Suprapubic skin (tissue), 4 donors: Measurements from ENCODE around the gene FAM219A. TPM values are rescaled to one million over a fixed set of nuclear protein-coding genes. Genes with fewer than 3 reads are reported as not detected.

Experiments
- DNase-seq, 2 donors: peaks; one replicate each; pipeline ENCODE4 v3.0.0-alpha.2; 2019; ENCODE audit warnings: low spot score in 2 of 2
- H3K27ac ChIP-seq: fragments of 200-600 bp; sonication (generic); one replicate; pipeline ENCODE4 v1.5.1; 2019
- H3K27me3 ChIP-seq: fragments of 200-600 bp; sonication (generic); one replicate; pipeline ENCODE4 v1.5.1; 2019
- H3K36me3 ChIP-seq: fragments of 200-600 bp; sonication (generic); one replicate; pipeline ENCODE4 v1.5.1; 2019
- H3K4me1 ChIP-seq: fragments of 200-600 bp; sonication (generic); one replicate; pipeline ENCODE4 v1.5.1; 2019
- H3K4me3 ChIP-seq: fragments of 200-600 bp; sonication (generic); one replicate; pipeline ENCODE4 v1.5.1; 2019; ENCODE audit warnings: mild to moderate bottlenecking
- H3K9me3 ChIP-seq: fragments of 200-600 bp; sonication (generic); one replicate; pipeline ENCODE4 v1.5.1; 2019
- EP300 ChIP-seq: sonication (generic); formaldehyde crosslinking; IDR thresholded peaks from one replicate; pipeline ENCODE4 v1.6.1; 2017; ENCODE audit warnings: antibody characterized with exemption
- POLR2A ChIP-seq, 2 donors: fragments of 450-650 bp; IDR thresholded peaks; one replicate each; pipeline ENCODE4 v1.6.1; 2017; ENCODE audit warnings: antibody characterized with exemption in 2 of 2, mild to moderate bottlenecking in 2 of 2, moderate library complexity in 2 of 2
- POLR2AphosphoS5 ChIP-seq, 3 donors: sonication (generic); formaldehyde crosslinking; IDR thresholded peaks; one replicate each; pipeline ENCODE4 v1.6.1; 2017; ENCODE audit warnings: antibody characterized with exemption in 3 of 3
- WGBS: methylation state at CpG from one replicate; pipeline ENCODE4 v1.1.5; 2018; 5-methylcytosine and 5-hydroxymethylcytosine counted together
- total RNA-seq, 4 donors: library from RNA; depleted of rRNA; stranded (reverse); fragments of >200 nt; gene quantifications; one replicate each; pipeline ENCODE4 v1.1.0, GENCODE V29; 2016
- TF ChIP-seq, protein P1 (sequence below), 2 donors: fragments of 200-600 bp in 1 of 2; fragments of 450-650 bp in 1 of 2; sonication (generic) in 1 of 2; IDR thresholded peaks; one replicate each; pipeline ENCODE4 v1.5.1; 2016 to 2019; ENCODE audit warnings: antibody characterized with exemption in 2 of 2, mild to moderate bottlenecking in 1 of 2, moderate library complexity in 1 of 2

FAM219A gene
- total RNA-seq, 4 donors from 2014 or later: 12.6 to 17.0 (median 15.0) TPM

- H3K9me3 ChIP-seq: no peaks in the 10 kb centered on the region
- WGBS: 48% methylated on average over 3 of the region's 3 CpGs
- H3K27me3 ChIP-seq: no peaks in the 10 kb centered on the region
- H3K36me3 ChIP-seq: no peaks in the 10 kb centered on the region
- H3K4me1 ChIP-seq: peaks cover 43% of the 10 kb centered on the region
- no peak for DNase-seq
- no peak overlapping the region for H3K4me3 ChIP-seq
- H3K27ac ChIP-seq: no peak overlapping the region
- TF ChIP-seq, protein P1, sequence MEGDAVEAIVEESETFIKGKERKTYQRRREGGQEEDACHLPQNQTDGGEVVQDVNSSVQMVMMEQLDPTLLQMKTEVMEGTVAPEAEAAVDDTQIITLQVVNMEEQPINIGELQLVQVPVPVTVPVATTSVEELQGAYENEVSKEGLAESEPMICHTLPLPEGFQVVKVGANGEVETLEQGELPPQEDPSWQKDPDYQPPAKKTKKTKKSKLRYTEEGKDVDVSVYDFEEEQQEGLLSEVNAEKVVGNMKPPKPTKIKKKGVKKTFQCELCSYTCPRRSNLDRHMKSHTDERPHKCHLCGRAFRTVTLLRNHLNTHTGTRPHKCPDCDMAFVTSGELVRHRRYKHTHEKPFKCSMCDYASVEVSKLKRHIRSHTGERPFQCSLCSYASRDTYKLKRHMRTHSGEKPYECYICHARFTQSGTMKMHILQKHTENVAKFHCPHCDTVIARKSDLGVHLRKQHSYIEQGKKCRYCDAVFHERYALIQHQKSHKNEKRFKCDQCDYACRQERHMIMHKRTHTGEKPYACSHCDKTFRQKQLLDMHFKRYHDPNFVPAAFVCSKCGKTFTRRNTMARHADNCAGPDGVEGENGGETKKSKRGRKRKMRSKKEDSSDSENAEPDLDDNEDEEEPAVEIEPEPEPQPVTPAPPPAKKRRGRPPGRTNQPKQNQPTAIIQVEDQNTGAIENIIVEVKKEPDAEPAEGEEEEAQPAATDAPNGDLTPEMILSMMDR (IDR thresholded peaks at IDR 0.05): no peak
Measured at GRCh38 chr9:34459941-34460340, 1.6 kb upstream of the FAM219A start.

DNA sequence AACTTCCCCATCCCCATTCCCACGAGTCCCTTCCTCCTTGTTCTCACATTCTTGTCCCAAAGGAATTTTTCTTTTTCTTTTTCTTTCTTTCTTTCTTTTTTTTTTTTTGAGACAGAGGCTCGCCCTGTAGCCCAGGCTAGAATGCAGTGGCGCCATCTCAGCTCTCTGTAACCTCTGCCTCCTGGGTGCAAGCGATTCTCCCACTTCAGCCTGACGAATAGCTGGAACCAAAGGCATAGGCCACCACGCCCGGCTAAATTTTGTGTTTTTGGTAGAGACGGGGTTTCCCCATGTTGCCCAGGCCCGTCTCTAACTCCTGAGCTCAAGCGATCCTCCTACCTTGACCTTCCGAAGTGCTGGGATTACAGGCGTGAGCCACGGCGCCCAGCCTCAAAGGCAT is 986 bp upstream of the FAM219A start:
- no peak overlapping the region for H3K4me3 ChIP-seq
- no peak overlapping the region for H3K27ac ChIP-seq
- WGBS: 79% methylated on average over 14 of the region's 14 CpGs
- DNase-seq: no peak
- no peaks in the 10 kb centered on the region for H3K9me3 ChIP-seq
- H3K27me3 ChIP-seq: no peaks in the 10 kb centered on the region
- no peaks in the 10 kb centered on the region for H3K36me3 ChIP-seq
- no peak for TF ChIP-seq POLR2AphosphoS5 (IDR thresholded peaks at IDR 0.05)
- TF ChIP-seq EP300: no peak
- TF ChIP-seq, protein P1 (IDR thresholded peaks at IDR 0.05): no peak
- TF ChIP-seq POLR2A (IDR thresholded peaks at IDR 0.05): no peak
- peaks cover 49% of the 10 kb centered on the region for H3K4me1 ChIP-seq

GRCh38 chr9:34458959-34459340 is 580 bp upstream of the FAM219A start:
- DNase-seq: no peak
- Histone ChIP-seq H3K4me1 (peaks cover 51% of the 10 kb centered on the region), H3K36me3 (no peaks in the 10 kb centered on the region), H3K9me3 (no peaks in the 10 kb centered on the region), H3K27me3 (no peaks in the 10 kb centered on the region), H3K4me3 (peak overlapping the region; percentile 81), H3K27ac (no peak overlapping the region)
- WGBS: 20% methylated on average over 11 of the region's 11 CpGs
- TF ChIP-seq POLR2AphosphoS5 (IDR thresholded peaks at IDR 0.05): no peak
- no peak for TF ChIP-seq POLR2A (IDR thresholded peaks at IDR 0.05)
- TF ChIP-seq, protein P1 (IDR thresholded peaks at IDR 0.05): no peak
- no peak for TF ChIP-seq EP300

DNA sequence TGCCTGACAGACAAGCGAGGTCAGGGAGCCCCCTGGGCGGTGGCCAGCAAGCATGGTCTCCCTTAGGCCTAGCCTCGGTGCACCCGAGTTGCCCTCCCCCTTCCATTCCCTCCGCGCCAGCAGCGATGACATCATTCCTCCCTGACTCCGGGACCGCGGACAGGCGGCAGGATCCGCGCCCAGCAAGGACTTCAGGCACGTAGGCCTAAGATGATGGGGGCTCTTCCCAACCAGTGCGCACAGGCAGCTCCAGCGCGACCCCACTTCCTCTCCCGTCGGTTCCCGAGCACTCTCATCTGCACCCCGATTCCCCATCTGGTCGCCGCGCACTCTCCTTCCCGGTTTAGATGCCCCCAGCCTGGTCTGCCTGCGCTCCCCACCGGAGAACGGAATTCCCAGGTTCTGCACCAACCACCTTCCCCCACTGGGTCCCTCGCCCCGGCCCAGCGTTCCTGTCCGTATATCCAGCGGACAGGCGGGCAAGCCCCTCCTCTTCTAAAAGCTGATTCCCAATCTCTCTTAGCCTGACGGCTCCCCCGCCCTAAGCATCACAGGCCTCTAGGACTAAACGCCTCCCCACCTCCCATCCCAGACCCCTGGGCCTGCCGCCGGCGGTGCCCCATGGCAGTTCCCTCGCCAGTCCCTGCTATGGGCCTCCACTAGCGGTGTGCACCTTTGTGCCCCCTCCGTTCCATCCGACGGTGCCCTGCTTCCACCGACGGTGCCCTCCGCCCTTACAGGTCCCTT is 931 bp downstream of the FAM219A start:
- H3K4me3 ChIP-seq: peak overlapping the region; percentile 81
- H3K9me3 ChIP-seq: no peaks in the 10 kb centered on the region
- TF ChIP-seq EP300 (no peak), POLR2A (IDR thresholded peaks at IDR 0.05) (no peak), POLR2AphosphoS5 (IDR thresholded peaks at IDR 0.05) (no peak)
- TF ChIP-seq, protein P1 (IDR thresholded peaks at IDR 0.05): no peak
- WGBS: 2% methylated on average over 41 of the region's 48 CpGs
- peaks cover 57% of the 10 kb centered on the region for H3K4me1 ChIP-seq
- H3K36me3 ChIP-seq: no peaks in the 10 kb centered on the region
- H3K27me3 ChIP-seq: no peaks in the 10 kb centered on the region
- DNase-seq: peak; percentile 81 to 85
- peak overlapping the region; percentile 79 for H3K27ac ChIP-seq

DNA sequence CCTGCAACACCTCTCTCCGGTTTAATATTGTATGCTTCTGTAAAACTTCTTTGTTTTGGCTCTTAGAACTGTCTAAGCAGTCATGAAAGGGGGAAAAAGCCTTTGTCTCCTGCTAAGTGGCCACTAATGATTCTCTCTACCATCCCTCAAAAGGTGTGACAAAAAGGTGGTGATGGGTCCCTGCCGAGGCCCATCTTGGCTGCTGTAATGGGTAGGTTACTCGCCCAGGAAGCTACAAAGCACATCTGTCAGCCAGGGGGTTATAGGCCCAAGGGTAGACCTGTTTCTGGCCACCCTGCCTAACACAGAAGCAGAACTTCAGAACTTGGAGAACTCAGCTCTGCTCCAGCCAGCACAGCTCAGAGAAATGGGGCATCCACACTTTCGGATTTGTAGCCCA is 1.6 kb downstream of the FAM219A start:
- Histone ChIP-seq H3K9me3 (no peaks in the 10 kb centered on the region), H3K27ac (peak overlapping the region; percentile 79), H3K4me1 (peaks cover 60% of the 10 kb centered on the region), H3K4me3 (peak overlapping the region; percentile 81), H3K27me3 (no peaks in the 10 kb centered on the region), H3K36me3 (no peaks in the 10 kb centered on the region)
- WGBS: 48% methylated on average over 4 of the region's 4 CpGs
- TF ChIP-seq POLR2AphosphoS5 (IDR thresholded peaks at IDR 0.05): no peak
- TF ChIP-seq EP300: no peak
- TF ChIP-seq, protein P1 (IDR thresholded peaks at IDR 0.05): no peak
- TF ChIP-seq POLR2A (IDR thresholded peaks at IDR 0.05): no peak
- no peak for DNase-seq
